ENCODE data around the gene ANKRD50. TPM values are rescaled to one million over a fixed set of nuclear protein-coding genes. Genes with fewer than 3 reads are reported as not detected.

The ANKRD50 gene
- total RNA-seq = 0.03 and 0.12 TPM in 2 replicates

- Mint-ChIP-seq H3K27ac (peak within 1 kb of the TSS; percentile 72), H3K27me3 (ENCODE audit: insufficient read depth) (peaks cover 19% of the 10 kb centered on the region), H3K4me1 (ENCODE audit: low read depth) (peaks cover 8% of the 10 kb centered on the region), H3K4me3 (peak within 1 kb of the TSS; percentile 87), H3K36me3 (ENCODE audit: low read depth) (no peaks in the 10 kb centered on the region), H3K9me3 (no peaks in the 10 kb centered on the region)
- intact Hi-C loops (cut with micrococcal nuclease) = no loop called here
- peak; percentile 59 for DNase-seq (ENCODE audit: low spot score)
Observed at GRCh38 chr4:124712372-124713184, at the start of gene ANKRD50. Gene ANKRD50 (minus strand): TSS chr4:124712732. CDS start chr4:124710511, 2,221 bp downstream.

GRCh38 chr4:124757126-124757525 lies 44.6 kb upstream of the ANKRD50 start:
- no peaks in the 10 kb centered on the region for H3K4me1 Mint-ChIP-seq (ENCODE audit: low read depth)
- no peaks in the 10 kb centered on the region for H3K36me3 Mint-ChIP-seq (ENCODE audit: low read depth)
- H3K9me3 Mint-ChIP-seq = no peaks in the 10 kb centered on the region
- no peak overlapping the region for H3K27ac Mint-ChIP-seq
- H3K27me3 Mint-ChIP-seq (ENCODE audit: insufficient read depth) = no peaks in the 10 kb centered on the region
- no peak for DNase-seq (ENCODE audit: low spot score)
- intact Hi-C loops (cut with micrococcal nuclease) = no loop called here
- no peak overlapping the region for H3K4me3 Mint-ChIP-seq

- no peaks in the 10 kb centered on the region for H3K9me3 Mint-ChIP-seq
Observed at GRCh38 chr4:124754681-124755080, 42.1 kb upstream of the ANKRD50 start.

GRCh38 chr4:124753941-124754581 lies 41.5 kb upstream of the ANKRD50 start:
- H3K27ac Mint-ChIP-seq = no peak overlapping the region
- no peaks in the 10 kb centered on the region for H3K9me3 Mint-ChIP-seq
- no peaks in the 10 kb centered on the region for H3K36me3 Mint-ChIP-seq (ENCODE audit: low read depth)
- no peak overlapping the region for H3K4me3 Mint-ChIP-seq
- H3K4me1 Mint-ChIP-seq (ENCODE audit: low read depth) = no peaks in the 10 kb centered on the region
- no peak for DNase-seq (ENCODE audit: low spot score)
- no peaks in the 10 kb centered on the region for H3K27me3 Mint-ChIP-seq (ENCODE audit: insufficient read depth)
- intact Hi-C loops (cut with micrococcal nuclease) = no loop called here

More at GRCh38 chr4:124754681-124755080, 42.1 kb upstream of the ANKRD50 start:
- H3K4me1 Mint-ChIP-seq (ENCODE audit: low read depth) = no peaks in the 10 kb centered on the region
- no peaks in the 10 kb centered on the region for H3K36me3 Mint-ChIP-seq (ENCODE audit: low read depth)
- no peaks in the 10 kb centered on the region for H3K27me3 Mint-ChIP-seq (ENCODE audit: insufficient read depth)
- intact Hi-C loops (cut with micrococcal nuclease) = no loop called here
- no peak for DNase-seq (ENCODE audit: low spot score)
- H3K4me3 Mint-ChIP-seq = no peak overlapping the region
- no peak overlapping the region for H3K27ac Mint-ChIP-seq

GRCh38 chr4:124749421-124749820 lies 36.9 kb upstream of the ANKRD50 start:
- H3K4me3 Mint-ChIP-seq = no peak overlapping the region
- no peaks in the 10 kb centered on the region for H3K4me1 Mint-ChIP-seq (ENCODE audit: low read depth)
- intact Hi-C loops (cut with micrococcal nuclease) = no loop called here
- H3K9me3 Mint-ChIP-seq = no peaks in the 10 kb centered on the region
- no peaks in the 10 kb centered on the region for H3K27me3 Mint-ChIP-seq (ENCODE audit: insufficient read depth)
- H3K36me3 Mint-ChIP-seq (ENCODE audit: low read depth) = no peaks in the 10 kb centered on the region
- no peak for DNase-seq (ENCODE audit: low spot score)
- no peak overlapping the region for H3K27ac Mint-ChIP-seq

GRCh38 chr4:124748965-124749364 lies 36.4 kb upstream of the ANKRD50 start:
- Mint-ChIP-seq H3K4me3 (no peak overlapping the region), H3K36me3 (ENCODE audit: low read depth) (no peaks in the 10 kb centered on the region), H3K27me3 (ENCODE audit: insufficient read depth) (no peaks in the 10 kb centered on the region), H3K9me3 (no peaks in the 10 kb centered on the region), H3K4me1 (ENCODE audit: low read depth) (no peaks in the 10 kb centered on the region), H3K27ac (no peak overlapping the region)
- no peak for DNase-seq (ENCODE audit: low spot score)
- intact Hi-C loops (cut with micrococcal nuclease) = no loop called here

GRCh38 chr4:124745985-124746801 lies 33.7 kb upstream of the ANKRD50 start:
- no peak for DNase-seq (ENCODE audit: low spot score)
- Mint-ChIP-seq H3K4me1 (ENCODE audit: low read depth) (no peaks in the 10 kb centered on the region), H3K27ac (no peak overlapping the region), H3K9me3 (no peaks in the 10 kb centered on the region), H3K4me3 (no peak overlapping the region), H3K36me3 (ENCODE audit: low read depth) (no peaks in the 10 kb centered on the region), H3K27me3 (ENCODE audit: insufficient read depth) (no peaks in the 10 kb centered on the region)
- intact Hi-C loops (cut with micrococcal nuclease) = no loop called here

GRCh38 chr4:124743711-124744110 lies 31.2 kb upstream of the ANKRD50 start:
- no peaks in the 10 kb centered on the region for H3K36me3 Mint-ChIP-seq (ENCODE audit: low read depth)
- H3K27ac Mint-ChIP-seq = no peak overlapping the region
- H3K4me3 Mint-ChIP-seq = no peak overlapping the region
- intact Hi-C loops (cut with micrococcal nuclease) = no loop called here
- DNase-seq (ENCODE audit: low spot score) = no peak
- H3K27me3 Mint-ChIP-seq (ENCODE audit: insufficient read depth) = no peaks in the 10 kb centered on the region
- H3K4me1 Mint-ChIP-seq (ENCODE audit: low read depth) = no peaks in the 10 kb centered on the region
- no peaks in the 10 kb centered on the region for H3K9me3 Mint-ChIP-seq

- H3K27ac Mint-ChIP-seq = no peak overlapping the region
- H3K36me3 Mint-ChIP-seq (ENCODE audit: low read depth) = no peaks in the 10 kb centered on the region
- H3K9me3 Mint-ChIP-seq = no peaks in the 10 kb centered on the region
- H3K27me3 Mint-ChIP-seq (ENCODE audit: insufficient read depth) = no peaks in the 10 kb centered on the region
- no peaks in the 10 kb centered on the region for H3K4me1 Mint-ChIP-seq (ENCODE audit: low read depth)
- no peak for DNase-seq (ENCODE audit: low spot score)
- no peak overlapping the region for H3K4me3 Mint-ChIP-seq
- intact Hi-C loops (cut with micrococcal nuclease) = no loop called here
Observed at GRCh38 chr4:124740501-124740900, 28.0 kb upstream of the ANKRD50 start.

- Mint-ChIP-seq H3K4me3 (no peak overlapping the region), H3K4me1 (ENCODE audit: low read depth) (no peaks in the 10 kb centered on the region), H3K27ac (no peak overlapping the region), H3K27me3 (ENCODE audit: insufficient read depth) (no peaks in the 10 kb centered on the region), H3K9me3 (no peaks in the 10 kb centered on the region), H3K36me3 (ENCODE audit: low read depth) (no peaks in the 10 kb centered on the region)
- no peak for DNase-seq (ENCODE audit: low spot score)
- intact Hi-C loops (cut with micrococcal nuclease) = no loop called here
Observed at GRCh38 chr4:124738994-124739393, 26.5 kb upstream of the ANKRD50 start.

GRCh38 chr4:124737619-124738018 lies 25.1 kb upstream of the ANKRD50 start:
- Mint-ChIP-seq H3K4me1 (ENCODE audit: low read depth) (no peaks in the 10 kb centered on the region), H3K4me3 (no peak overlapping the region), H3K27ac (no peak overlapping the region), H3K36me3 (ENCODE audit: low read depth) (no peaks in the 10 kb centered on the region), H3K9me3 (no peaks in the 10 kb centered on the region), H3K27me3 (ENCODE audit: insufficient read depth) (no peaks in the 10 kb centered on the region)
- intact Hi-C loops (cut with micrococcal nuclease) = no loop called here
- DNase-seq (ENCODE audit: low spot score) = no peak

- no peak for DNase-seq (ENCODE audit: low spot score)
- H3K4me1 Mint-ChIP-seq (ENCODE audit: low read depth) = no peaks in the 10 kb centered on the region
- H3K4me3 Mint-ChIP-seq = no peak overlapping the region
- no peaks in the 10 kb centered on the region for H3K36me3 Mint-ChIP-seq (ENCODE audit: low read depth)
- intact Hi-C loops (cut with micrococcal nuclease) = no loop called here
- no peak overlapping the region for H3K27ac Mint-ChIP-seq
- no peaks in the 10 kb centered on the region for H3K9me3 Mint-ChIP-seq
- no peaks in the 10 kb centered on the region for H3K27me3 Mint-ChIP-seq (ENCODE audit: insufficient read depth)
Observed at GRCh38 chr4:124736526-124736925, 24.0 kb upstream of the ANKRD50 start.

Measured in activated T-helper 1 cell treated with anti-CD3 and anti-CD28 coated beads, Interleukin-12 subunit alpha, Interleukin-12 subunit beta, Interleukin-2, Interleukin-4 antibody, amounts not matched to agents 30 ng/mL and 10 ng/mL and 1 ng/mL, durations not matched to agents 14 hours and 24 hours and 36 hours (primary cell).